ENCODE results near the gene ADTRP.

Gene ADTRP

GRCh38 chr6:11754625-11755271 lies 23.9 kb downstream of the ADTRP start:
- no peak for DNase-seq

DNA sequence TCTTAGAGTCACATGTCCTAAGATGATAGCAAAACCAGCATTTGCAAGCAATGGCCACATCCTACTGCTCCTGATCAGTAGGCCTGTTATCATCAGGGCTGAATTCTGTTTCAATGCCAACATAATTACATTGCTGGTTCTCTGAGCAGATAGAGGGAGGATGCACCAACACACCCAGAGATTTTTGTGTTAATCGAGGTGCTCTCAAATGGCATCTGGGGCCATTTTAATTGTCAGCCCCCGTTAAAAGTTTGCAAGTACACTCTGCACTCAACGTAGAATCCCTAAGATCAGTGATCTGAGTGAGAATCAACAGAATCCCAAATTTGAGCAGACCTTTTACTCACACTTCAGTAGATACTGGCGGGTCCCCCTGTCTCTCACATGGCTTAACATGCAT lies 24.8 kb downstream of the ADTRP start:
- no peak for DNase-seq

DNA sequence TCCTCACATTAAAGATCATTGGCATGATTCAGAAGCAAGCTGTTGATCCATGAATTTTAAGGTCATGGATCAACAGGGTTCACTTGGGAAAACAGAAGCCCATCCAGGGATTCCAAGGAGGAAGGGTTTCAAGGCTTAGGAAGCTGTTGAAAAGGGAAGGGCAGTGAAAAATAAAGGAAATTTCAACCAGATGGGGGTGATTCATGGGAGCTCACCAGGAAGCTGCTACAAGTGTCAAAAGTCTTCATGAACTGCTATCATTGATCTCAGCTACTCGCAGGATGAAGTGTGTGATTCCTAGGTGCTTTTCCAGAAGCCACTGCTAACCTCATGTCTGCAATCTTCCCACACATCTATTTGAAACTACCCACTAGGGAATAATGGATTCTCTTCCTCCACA lies 26.2 kb downstream of the ADTRP start:
- no peak for DNase-seq

DNA sequence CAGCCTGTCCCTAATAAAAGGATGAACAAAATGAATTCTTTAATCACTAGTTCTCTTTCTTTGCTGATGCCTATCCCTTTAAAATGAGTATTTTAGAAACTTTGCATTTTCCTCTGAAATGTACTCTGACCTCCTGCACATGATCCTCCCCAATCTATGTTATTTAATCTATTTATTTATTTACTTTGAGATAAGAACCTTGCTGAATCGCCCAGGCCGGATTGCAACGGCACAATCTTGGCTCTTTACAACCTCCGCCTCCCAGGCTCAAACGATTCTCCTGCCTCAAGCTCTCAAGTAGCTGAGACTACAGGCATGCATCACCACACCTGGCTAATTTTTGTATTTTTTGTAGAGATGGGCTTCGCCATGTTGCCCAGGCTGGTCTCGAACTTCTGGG lies 27.9 kb downstream of the ADTRP start:
- DNase-seq, result no peak

DNA sequence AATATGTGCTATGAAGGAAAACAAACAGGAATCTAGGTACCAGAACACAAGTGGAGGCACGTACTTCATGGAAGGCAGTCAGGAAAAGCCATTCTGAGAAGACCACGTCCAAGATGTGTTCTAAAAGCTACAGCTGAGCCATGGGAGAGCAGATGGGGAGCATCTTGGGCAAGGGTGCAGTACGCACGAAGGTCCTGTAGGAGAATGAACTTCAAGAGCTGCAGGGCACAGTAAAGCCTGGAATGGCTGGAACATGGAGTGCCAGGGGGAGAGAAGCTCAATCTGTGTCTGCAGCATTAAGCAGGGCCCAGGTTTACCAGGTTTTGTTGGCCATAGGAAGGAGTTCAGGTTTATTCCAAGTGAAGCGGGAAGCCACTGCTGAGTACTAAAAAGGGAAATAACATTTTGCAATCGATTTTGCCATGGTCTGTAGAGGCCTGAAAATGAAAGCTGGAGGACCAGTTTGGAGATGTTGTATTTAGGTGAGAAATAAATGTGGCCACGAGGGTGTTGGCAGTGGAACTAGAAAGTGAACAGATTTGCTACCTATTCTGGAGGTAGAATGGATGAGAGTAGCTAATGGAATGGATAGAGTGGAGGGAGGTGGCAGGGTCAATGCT lies 29.9 kb downstream of the ADTRP start:
- DNase-seq, result no peak

DNA sequence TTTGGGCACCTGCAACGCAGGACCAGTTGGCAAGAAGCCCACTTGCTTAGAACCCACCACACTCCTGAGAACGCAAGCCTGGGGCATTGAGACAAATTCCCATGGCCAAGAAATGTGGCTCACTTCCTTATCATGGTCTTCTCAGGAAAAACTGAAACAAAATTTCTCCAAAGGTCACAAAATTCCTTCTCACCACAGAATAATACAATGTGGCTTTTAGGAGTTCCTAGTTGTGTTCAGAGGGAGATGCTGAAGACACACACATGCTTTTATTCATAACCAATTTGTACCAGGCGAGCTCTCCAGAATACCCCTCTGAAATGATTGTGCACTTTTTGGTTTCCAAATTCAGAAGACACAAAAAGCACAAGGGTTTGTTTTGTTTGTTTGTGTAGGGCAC lies 31.6 kb downstream of the ADTRP start:
- DNase-seq, result no peak

GRCh38 chr6:11744753-11745152 lies 33.9 kb downstream of the ADTRP start:
- no peak for DNase-seq

DNA sequence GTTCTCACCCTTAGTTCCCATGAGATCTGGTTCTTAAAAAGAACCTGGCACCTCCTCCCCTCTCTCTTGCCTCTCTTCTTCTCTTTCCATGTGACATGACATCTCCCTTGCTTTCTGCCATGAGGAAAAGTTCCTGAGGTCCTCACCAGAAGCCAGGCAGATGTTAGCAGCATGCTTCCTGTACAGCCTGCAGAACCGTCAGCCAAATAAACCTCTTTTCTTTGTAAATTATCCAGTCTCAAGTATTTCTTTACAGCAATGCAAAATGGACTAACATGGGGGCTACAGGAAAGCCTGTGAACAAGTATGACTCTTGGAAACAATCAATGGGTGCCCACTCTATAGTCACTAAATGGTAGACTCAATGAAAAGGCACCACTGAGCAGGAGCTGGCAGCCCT lies 34.5 kb downstream of the ADTRP start:
- DNase-seq, result no peak

GRCh38 chr6:11740875-11741274 lies 37.7 kb downstream of the ADTRP start:
- DNase-seq, result no peak

DNA sequence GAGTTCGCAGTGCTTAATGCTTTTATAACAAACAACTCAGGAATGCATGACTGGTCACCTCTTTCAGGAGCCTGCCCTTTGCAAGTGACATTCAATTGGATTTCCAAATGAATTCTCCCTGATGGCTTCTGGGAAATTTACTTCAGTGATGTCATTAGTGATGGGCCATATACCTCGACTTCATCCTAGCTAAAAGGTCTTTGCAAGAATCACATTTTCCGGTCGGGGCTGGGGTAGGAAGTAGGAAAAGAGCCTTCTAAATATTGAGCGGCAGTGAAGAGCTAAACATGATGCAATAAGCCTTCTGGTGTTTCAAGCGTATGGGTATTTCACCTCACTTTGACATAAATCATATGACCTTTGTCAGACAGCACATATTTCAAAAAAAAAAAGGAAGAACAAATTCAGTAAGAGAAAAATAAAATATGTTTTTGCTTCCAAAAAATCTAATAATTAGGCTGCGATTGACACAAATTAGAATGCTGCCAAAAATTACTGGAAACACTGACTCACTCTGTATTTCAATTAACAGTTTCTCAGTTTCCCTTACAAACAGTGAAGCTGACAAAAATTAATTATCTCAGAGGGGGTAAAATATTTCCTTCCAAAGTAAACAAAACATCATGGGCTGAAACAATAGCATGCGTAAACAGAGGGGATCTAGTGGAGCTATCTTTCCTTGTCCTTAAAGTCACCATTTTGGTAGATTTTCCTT lies 39.8 kb downstream of the ADTRP start:
- DNase-seq, result no peak

DNA sequence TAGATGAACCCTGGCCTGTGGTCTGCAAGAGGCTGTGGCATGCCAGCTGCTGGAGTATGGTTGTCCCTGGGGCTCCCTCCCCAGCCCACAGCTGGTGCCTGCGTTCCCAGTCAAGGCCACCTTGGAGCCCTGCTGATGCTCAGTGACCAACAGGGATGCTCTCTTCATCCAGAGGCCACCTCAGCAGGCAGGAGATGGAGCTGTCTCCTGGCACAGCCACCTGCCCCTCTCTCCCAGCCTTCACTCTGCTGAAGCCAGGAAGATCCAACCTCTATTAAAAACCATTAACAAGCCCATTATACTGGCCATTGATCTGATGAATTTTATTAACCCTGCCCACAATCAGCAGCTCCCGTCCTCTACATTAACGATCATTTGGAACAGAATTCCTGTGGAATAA lies 40.4 kb downstream of the ADTRP start:
- no peak for DNase-seq

DNA sequence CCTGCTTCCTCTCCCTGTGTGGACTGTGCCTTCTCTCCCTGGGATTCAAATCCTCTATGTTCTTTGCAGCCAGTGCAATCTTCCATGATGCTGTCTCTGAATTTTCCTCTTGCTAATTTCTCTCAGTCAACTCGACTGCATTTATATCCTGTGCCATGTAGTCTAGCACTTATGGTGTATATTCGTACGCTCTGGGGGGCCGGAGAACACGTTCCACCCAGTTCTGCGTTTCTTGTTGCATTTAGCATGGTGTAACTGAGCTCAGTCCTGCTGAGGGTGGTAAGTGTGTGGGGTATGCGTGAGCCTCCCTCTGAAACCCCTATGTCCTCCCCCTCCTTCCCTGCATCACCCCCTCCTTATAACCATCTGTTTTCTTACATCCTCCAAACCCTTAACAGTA lies 42.0 kb downstream of the ADTRP start:
- DNase-seq, result no peak

DNA sequence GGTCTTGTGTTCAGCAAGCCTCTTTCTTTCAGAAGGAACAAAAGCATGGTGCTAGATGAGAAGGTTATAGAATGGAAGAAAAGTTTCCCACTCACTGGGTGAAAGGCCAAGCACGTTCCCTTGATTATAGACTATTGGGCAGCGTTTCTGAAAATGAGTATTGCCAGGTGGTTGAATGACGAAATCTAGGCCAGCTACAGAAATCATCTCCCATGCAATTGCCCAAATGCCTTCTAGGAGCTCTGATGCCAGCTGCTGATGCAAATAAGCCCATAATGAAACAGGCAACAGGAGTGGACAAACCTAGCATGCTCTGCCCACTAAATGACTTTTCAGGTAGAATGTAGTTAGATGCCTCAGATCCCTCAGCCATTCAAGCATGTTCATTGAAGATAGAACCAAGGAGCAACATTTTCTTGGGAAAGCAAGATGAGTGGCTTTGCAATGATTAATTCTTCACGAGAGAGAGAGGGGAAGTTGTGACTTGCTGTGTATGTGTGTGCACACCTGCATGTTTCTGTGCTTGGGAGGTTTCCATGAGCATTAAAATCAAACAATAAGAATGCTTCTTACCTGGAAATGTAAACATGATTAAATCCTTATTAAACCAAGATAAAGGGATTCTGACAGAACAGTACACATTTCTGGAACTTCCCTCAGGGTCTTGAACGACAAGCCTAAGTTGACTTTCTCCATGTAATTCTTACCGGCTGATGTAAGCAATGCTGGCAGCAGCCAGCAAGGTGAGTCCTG lies 43.6 kb downstream of the ADTRP start:
- DNase-seq, result no peak

GRCh38 chr6:11732036-11732631 lies 46.5 kb downstream of the ADTRP start:
- DNase-seq, result peak in 2 of 5 experiments; percentile 48 to 70

- no peak for DNase-seq
Observed at GRCh38 chr6:11731423-11731822, 47.2 kb downstream of the ADTRP start.

GRCh38 chr6:11730641-11731040 lies 48.0 kb downstream of the ADTRP start:
- peak in 1 of 5 experiments; percentile 75 for DNase-seq

GRCh38 chr6:11729076-11729475 lies 49.5 kb downstream of the ADTRP start:
- DNase-seq, result peak in 1 of 5 experiments; percentile 94

DNA sequence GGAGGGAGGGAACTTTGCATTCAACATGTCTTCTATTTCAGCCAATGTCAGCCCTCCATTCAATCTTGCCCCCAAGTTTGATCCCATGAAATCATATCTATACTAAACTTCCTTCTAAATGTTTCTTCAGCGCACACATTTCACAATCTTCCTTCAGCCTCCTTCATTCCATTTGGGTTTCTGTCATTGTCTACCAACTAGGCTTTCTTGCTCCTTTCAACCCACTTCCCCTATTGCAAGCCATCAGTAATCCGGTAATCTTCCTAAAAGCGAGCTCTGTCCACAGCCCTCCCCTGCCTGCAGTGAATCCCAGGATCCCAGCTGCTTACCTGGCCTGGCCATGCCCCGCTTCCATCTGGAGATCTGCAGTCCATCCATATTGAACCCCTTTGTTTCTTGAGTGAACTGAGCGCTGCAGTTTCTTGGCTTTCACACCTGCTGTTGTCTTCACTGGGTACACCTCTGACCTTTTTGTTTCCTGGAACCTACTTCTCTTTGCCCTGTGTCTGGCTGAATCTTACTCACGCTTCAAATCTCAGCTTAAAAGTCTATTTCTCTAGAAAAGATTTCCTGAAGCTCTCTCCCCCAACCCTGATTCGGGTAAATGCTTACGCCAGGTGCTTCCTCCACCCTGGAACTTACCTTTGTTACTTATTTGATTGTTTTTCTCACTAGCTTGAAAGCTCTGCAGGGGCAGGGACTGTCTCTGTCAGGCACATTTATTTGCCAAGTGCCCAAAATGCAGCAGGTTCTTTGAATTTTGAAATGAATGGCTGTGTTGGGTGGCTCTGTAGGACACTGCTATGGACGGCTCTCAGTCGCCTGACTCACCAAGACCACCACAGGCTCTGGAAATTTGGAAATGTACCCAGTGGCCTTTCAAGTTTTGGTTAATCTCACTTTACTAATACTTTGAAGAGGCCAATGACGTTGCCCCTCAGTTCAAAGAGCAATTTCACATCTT lies 50.3 kb downstream of the ADTRP start:
- DNase-seq, result peak in 1 of 5 experiments; percentile 74

DNA sequence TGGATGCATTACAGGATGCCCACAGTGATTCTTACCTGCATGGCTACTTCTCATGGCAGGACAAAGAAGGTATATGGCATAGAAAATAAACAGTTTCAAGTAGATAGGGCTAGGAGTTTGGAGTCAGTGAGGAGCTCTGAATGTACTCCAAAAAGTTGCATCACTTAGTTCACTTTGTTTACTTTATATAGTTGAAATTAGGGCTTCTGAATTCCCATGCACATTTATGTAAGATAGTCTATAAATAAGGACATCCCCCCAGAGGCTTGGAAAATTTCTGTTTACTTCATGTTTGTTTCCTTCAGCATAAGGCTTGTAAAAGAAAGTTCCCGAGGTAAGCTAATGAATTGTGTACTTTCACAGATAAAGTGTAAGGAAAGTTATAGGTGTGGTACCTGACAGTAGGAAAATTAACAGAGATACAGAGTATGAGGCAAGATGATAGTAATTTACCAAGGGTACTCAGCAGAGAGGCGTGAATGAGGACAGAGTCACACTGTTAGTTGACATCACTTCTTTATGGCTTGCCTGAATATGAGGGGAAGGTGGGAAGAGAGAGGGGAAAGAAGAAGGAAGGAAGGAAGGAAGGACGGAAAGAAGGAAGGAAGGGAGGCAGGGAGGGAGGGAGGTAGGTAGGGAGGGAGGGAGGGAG lies 51.1 kb downstream of the ADTRP start:
- DNase-seq, result no peak

DNA sequence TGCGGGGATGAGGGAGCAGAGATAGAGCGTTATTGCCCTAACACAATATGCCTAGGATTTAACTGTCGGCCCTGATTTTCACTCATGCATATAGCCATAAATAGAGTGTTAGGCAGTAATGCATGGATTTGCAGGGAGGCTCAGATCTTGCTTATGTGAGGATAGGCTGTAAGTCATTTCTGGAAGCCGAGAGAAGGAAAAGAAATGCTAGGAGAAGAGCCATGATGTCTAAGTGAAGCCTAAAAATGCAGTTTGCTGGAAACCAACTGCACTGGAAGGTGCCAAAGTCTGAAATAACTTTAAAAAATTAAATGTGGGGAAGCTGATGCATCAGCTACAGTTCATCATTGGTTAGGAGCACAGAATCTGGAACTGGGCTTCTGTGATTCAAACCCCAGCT lies 54.3 kb downstream of the ADTRP start:
- no peak for DNase-seq

Measured in T-helper 2 cell (primary cell).